Measurements from ENCODE around the gene MTERF4. TPM values are rescaled to one million over a fixed set of nuclear protein-coding genes. Genes with fewer than 3 reads are reported as not detected.

MTERF4 gene
- total RNA-seq, 1 donor from 2014 or later, result 34.6 TPM

GRCh38 chr2:241136661-241137260 is 34.7 kb upstream of the MTERF4 start:
- TF ChIP-seq CTCF (IDR thresholded peaks at IDR 0.05), result no peak
- H3K4me1 ChIP-seq, result no peaks in the 10 kb centered on the region
- intact Hi-C loops (cut with DNase I), result no loop called here
- H3K27ac ChIP-seq, result no peak overlapping the region
- H3K9me3 ChIP-seq, result no peaks in the 10 kb centered on the region
- H3K4me3 ChIP-seq, result no peak overlapping the region
- peaks cover 4% of the 10 kb centered on the region for H3K36me3 ChIP-seq
- DNase-seq, result peak; percentile 40
- no peak for ATAC-seq
- H3K27me3 ChIP-seq, result no peaks in the 10 kb centered on the region

- no peak for ATAC-seq
- H3K27ac ChIP-seq, result no peak overlapping the region
- no peak overlapping the region for H3K4me3 ChIP-seq
- no peaks in the 10 kb centered on the region for H3K27me3 ChIP-seq
- peak; percentile 40 for DNase-seq
- no peak for TF ChIP-seq CTCF (IDR thresholded peaks at IDR 0.05)
- intact Hi-C loops (cut with DNase I), result no loop called here
- no peaks in the 10 kb centered on the region for H3K9me3 ChIP-seq
- peaks cover 4% of the 10 kb centered on the region for H3K36me3 ChIP-seq
- no peaks in the 10 kb centered on the region for H3K4me1 ChIP-seq
These were observed 34.1 kb upstream of the MTERF4 start for GRCh38 chr2:241136191-241136590.

- intact Hi-C loops (cut with DNase I), result no loop called here
- H3K4me1 ChIP-seq, result no peaks in the 10 kb centered on the region
- H3K36me3 ChIP-seq, result peaks cover 4% of the 10 kb centered on the region
- no peaks in the 10 kb centered on the region for H3K27me3 ChIP-seq
- DNase-seq (no peak), ATAC-seq (no peak)
- TF ChIP-seq CTCF (IDR thresholded peaks at IDR 0.05), result no peak
- H3K4me3 ChIP-seq, result no peak overlapping the region
- no peaks in the 10 kb centered on the region for H3K9me3 ChIP-seq
- no peak overlapping the region for H3K27ac ChIP-seq
These were observed 33.6 kb upstream of the MTERF4 start for GRCh38 chr2:241135737-241136136.

- Histone ChIP-seq H3K36me3 (peaks cover 4% of the 10 kb centered on the region), H3K4me1 (no peaks in the 10 kb centered on the region), H3K4me3 (no peak overlapping the region), H3K9me3 (no peaks in the 10 kb centered on the region), H3K27ac (no peak overlapping the region), H3K27me3 (no peaks in the 10 kb centered on the region)
- intact Hi-C loops (cut with DNase I), result no loop called here
- DNase-seq (no peak), ATAC-seq (no peak)
- no peak for TF ChIP-seq CTCF (IDR thresholded peaks at IDR 0.05)
These were observed 32.6 kb upstream of the MTERF4 start for GRCh38 chr2:241134711-241135110.

- H3K9me3 ChIP-seq, result no peaks in the 10 kb centered on the region
- intact Hi-C loops (cut with DNase I), result no loop called here
- H3K4me1 ChIP-seq, result no peaks in the 10 kb centered on the region
- DNase-seq (no peak), ATAC-seq (no peak)
- TF ChIP-seq CTCF (IDR thresholded peaks at IDR 0.05), result no peak
- H3K36me3 ChIP-seq, result peaks cover 4% of the 10 kb centered on the region
- H3K4me3 ChIP-seq, result no peak overlapping the region
- H3K27ac ChIP-seq, result no peak overlapping the region
- H3K27me3 ChIP-seq, result no peaks in the 10 kb centered on the region
These were observed 31.3 kb upstream of the MTERF4 start for GRCh38 chr2:241133436-241133820.

Measured in upper lobe of right lung (tissue), 1 donor.